H9 (cell line): ENCODE data around the gene ECEL1. TPM values are rescaled to one million over a fixed set of nuclear protein-coding genes. Genes with fewer than 3 reads are reported as not detected.

Experiments
- DNase-seq: peaks from one replicate; pipeline ENCODE4 v3.0.0-alpha.2; 2017
- H2AFZ ChIP-seq: one replicate; pipeline ENCODE4 v1.6.1; 2013; ENCODE audit warnings: mild to moderate bottlenecking, low read length, control low read depth, moderate library complexity
- H2AK5ac ChIP-seq: 2 replicates; pipeline ENCODE4 v1.6.1; 2013; ENCODE audit warnings: low read length, control low read depth, mixed read lengths; ENCODE audit not compliant: insufficient read length
- H2BK120ac ChIP-seq: one replicate; pipeline ENCODE4 v1.6.1; 2013; ENCODE audit warnings: low read depth, mild to moderate bottlenecking, low read length, control low read depth, inconsistent platforms; ENCODE audit not compliant: poor library complexity, severe bottlenecking
- H2BK12ac ChIP-seq: 2 replicates; pipeline ENCODE4 v1.6.1; 2013; ENCODE audit warnings: low read length, control low read depth, mixed read lengths, low read depth; ENCODE audit not compliant: insufficient read length
- H2BK15ac ChIP-seq: 2 replicates; pipeline ENCODE4 v1.6.1; 2013; ENCODE audit warnings: low read depth, low read length, control low read depth
- H2BK20ac ChIP-seq: one replicate; pipeline ENCODE4 v1.6.1; 2013; ENCODE audit warnings: low read depth, mild to moderate bottlenecking, low read length, control low read depth, inconsistent platforms; ENCODE audit not compliant: poor library complexity, severe bottlenecking
- H2BK5ac ChIP-seq: 2 replicates; pipeline ENCODE4 v1.6.1; 2013; ENCODE audit warnings: low read length, control low read depth, mixed read lengths; ENCODE audit not compliant: insufficient read length
- H3K14ac ChIP-seq: 2 replicates; pipeline ENCODE4 v1.6.1; 2013; ENCODE audit warnings: low read length, control low read depth; ENCODE audit not compliant: insufficient read depth
- H3K18ac ChIP-seq: 2 replicates; pipeline ENCODE4 v1.6.1; 2013; ENCODE audit warnings: low read depth, mild to moderate bottlenecking, mixed read lengths, low read length, control low read depth; ENCODE audit not compliant: insufficient read length
- H3K23ac ChIP-seq: 2 replicates; pipeline ENCODE4 v1.6.1; 2013; ENCODE audit warnings: low read length, control low read depth, mixed read lengths, low read depth; ENCODE audit not compliant: insufficient read length
- H3K23me2 ChIP-seq: 2 replicates; pipeline ENCODE4 v1.6.1; 2013; ENCODE audit warnings: low read depth, mild to moderate bottlenecking, mixed read lengths, low read length, control low read depth; ENCODE audit not compliant: insufficient read length, poor library complexity, severe bottlenecking
- H3K27ac ChIP-seq: 2 replicates; pipeline ENCODE4 v1.5.1; 2013; ENCODE audit warnings: low read length, control low read depth, mixed read lengths, low read depth; ENCODE audit not compliant: insufficient read length
- H3K27me3 ChIP-seq: 2 replicates; pipeline ENCODE4 v1.6.1; 2013; ENCODE audit warnings: low read length, control low read depth, inconsistent platforms; ENCODE audit not compliant: insufficient read depth
- H3K4ac ChIP-seq: 2 replicates; pipeline ENCODE4 v1.6.1; 2013; ENCODE audit warnings: low read depth, mild to moderate bottlenecking, control low read depth, inconsistent platforms, low read length, moderate library complexity
- H3K4me1 ChIP-seq: 2 replicates; pipeline ENCODE4 v1.6.1; 2013; ENCODE audit warnings: low read length, control low read depth, inconsistent platforms; ENCODE audit not compliant: insufficient read depth
- H3K4me2 ChIP-seq: 2 replicates; pipeline ENCODE4 v1.6.1; 2013; ENCODE audit warnings: low read length, control low read depth, mixed read lengths; ENCODE audit not compliant: insufficient read length, insufficient read depth
- H3K56ac ChIP-seq: 2 replicates; pipeline ENCODE4 v1.6.1; 2013; ENCODE audit warnings: low read depth, mild to moderate bottlenecking, mixed read lengths, low read length, control low read depth; ENCODE audit not compliant: insufficient read length
- H3K79me1 ChIP-seq: 2 replicates; pipeline ENCODE4 v1.6.1; 2013; ENCODE audit warnings: low read depth, mild to moderate bottlenecking, moderate library complexity, low read length, control low read depth, inconsistent platforms; ENCODE audit not compliant: insufficient read depth, poor library complexity, severe bottlenecking
- H3K79me2 ChIP-seq: 2 replicates; pipeline ENCODE4 v1.6.1; 2013; ENCODE audit warnings: low read length, control low read depth, inconsistent platforms; ENCODE audit not compliant: insufficient read depth
- H3K9ac ChIP-seq: 2 replicates; pipeline ENCODE4 v1.6.1; 2013; ENCODE audit warnings: low read length, control low read depth, mixed read lengths; ENCODE audit not compliant: insufficient read length; ENCODE audit errors: extremely low read depth
- H3K9me3 ChIP-seq: one replicate; pipeline ENCODE4 v1.6.1; 2013; ENCODE audit warnings: low read depth, low read length, inconsistent platforms; ENCODE audit not compliant: control insufficient read depth
- H3T11ph ChIP-seq: one replicate; pipeline ENCODE4 v1.6.1; 2013; ENCODE audit warnings: mild to moderate bottlenecking, low read length, control low read depth, inconsistent platforms
- H4K20me1 ChIP-seq: one replicate; pipeline ENCODE4 v1.6.1; 2013; ENCODE audit not compliant: control insufficient read depth, insufficient read length, insufficient read depth
- H4K5ac ChIP-seq: 2 replicates; pipeline ENCODE4 v1.6.1; 2013; ENCODE audit warnings: low read depth, mild to moderate bottlenecking, mixed read lengths, low read length, control low read depth; ENCODE audit not compliant: insufficient read length
- H4K8ac ChIP-seq: replicated peaks from 2 replicates; pipeline ENCODE4 v1.6.1; 2013; ENCODE audit warnings: low read length, control low read depth, mixed read lengths, low read depth; ENCODE audit not compliant: insufficient read length
- H4K91ac ChIP-seq: 2 replicates; pipeline ENCODE4 v1.6.1; 2013; ENCODE audit warnings: low read depth, mild to moderate bottlenecking, moderate library complexity, mixed read lengths, low read length, control low read depth; ENCODE audit not compliant: insufficient read length
- H3K27ac Mint-ChIP-seq, 3 experiments: 2 replicates in 2 of 3; 3 replicates in 1 of 3; pipeline ENCODE4 v1.8.0; 2020 to 2021; ENCODE audit warnings: mixed read lengths in 3 of 3, mild to moderate bottlenecking in 1 of 3, moderate library complexity in 1 of 3
- H3K27me3 Mint-ChIP-seq: 2 replicates; pipeline ENCODE4 v1.8.0; 2021; ENCODE audit warnings: low read depth, mild to moderate bottlenecking, moderate library complexity, mixed read lengths
- H3K36me3 Mint-ChIP-seq, 3 experiments: 2 replicates in 2 of 3; 3 replicates in 1 of 3; pipeline ENCODE4 v1.8.0; 2020 to 2021; ENCODE audit warnings: low read depth in 3 of 3, mixed read lengths in 3 of 3; ENCODE audit not compliant: insufficient read depth in 1 of 3
- H3K4me1 Mint-ChIP-seq, 2 experiments: 2 replicates each; pipeline ENCODE4 v1.8.0; 2020; ENCODE audit warnings: mixed read lengths in 2 of 2
- H3K4me3 Mint-ChIP-seq, 2 experiments: 2 replicates in 1 of 2; 3 replicates in 1 of 2; pipeline ENCODE4 v1.8.0; 2020 to 2021; ENCODE audit warnings: mild to moderate bottlenecking in 2 of 2, mixed read lengths in 2 of 2, moderate library complexity in 1 of 2
- H3K9me3 Mint-ChIP-seq, 2 experiments: 2 replicates in 1 of 2; 3 replicates in 1 of 2; pipeline ENCODE4 v1.8.0; 2020; ENCODE audit warnings: mild to moderate bottlenecking in 2 of 2, mixed read lengths in 2 of 2, moderate library complexity in 1 of 2
- WGBS: extraction: QIAGEN DNeasy Blood & Tissue Kit; methylation state at CpG from one replicate; pipeline ENCODE4 v1.1.7; 2013; ENCODE audit warnings: missing lambda C conversion rate, low lambda C conversion rate, mixed read lengths; ENCODE audit not compliant: insufficient read length; ENCODE audit errors: extremely low coverage; 5-methylcytosine and 5-hydroxymethylcytosine counted together
- total RNA-seq: library from RNA; stranded (reverse); gene quantifications from 2 replicates; pipeline ENCODE4 v1.2.1, GENCODE V29; 2021
- TF ChIP-seq, protein P1 (sequence below): fragments of 200-600 bp; sonication (generic); conservative IDR thresholded peaks from 3 replicates; pipeline ENCODE4 v1.8.0; 2021; ENCODE audit warnings: antibody characterized with exemption, mild to moderate bottlenecking

ECEL1 gene
- total RNA-seq, 1 experiment from 2014 or later: 8.4 TPM

DNA sequence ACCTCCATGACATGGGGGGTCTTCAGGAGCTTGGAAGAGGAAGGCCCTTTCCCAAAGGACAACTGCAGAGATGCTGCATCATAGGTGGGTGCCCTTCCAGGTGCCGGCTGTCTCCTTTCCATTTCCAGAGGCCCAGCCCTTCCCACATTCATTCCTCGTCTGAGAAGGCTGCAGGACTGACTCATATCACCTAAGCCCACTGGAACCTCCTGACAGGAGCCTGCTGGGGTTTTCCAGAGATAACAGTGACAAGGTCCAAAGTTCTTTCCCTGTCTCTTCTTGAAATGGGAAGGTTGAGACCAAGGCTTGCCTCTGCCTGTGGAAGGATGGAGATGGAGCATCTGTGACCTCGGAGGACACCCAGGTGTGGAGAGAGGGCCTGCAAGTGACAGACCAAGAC lies 28.9 kb upstream of the ECEL1 start:
- H3K27me3 ChIP-seq: no peaks in the 10 kb centered on the region; the same call in 1 of the 2 replicates
- Mint-ChIP-seq H3K36me3 (peaks cover 0 to 1% (median 0%) of the 10 kb centered on the region in 3 experiments; a peak in 1 of 7 replicates), H3K27me3 (peaks cover 41% of the 10 kb centered on the region), H3K4me3 (no peak overlapping the region), H3K4me1 (peaks cover 18 to 37% of the 10 kb centered on the region in 2 experiments), H3K27ac (no peak overlapping the region; a peak in 1 of 7 replicates), H3K9me3 (no peaks in the 10 kb centered on the region; a peak in 1 of 5 replicates)
- H2BK120ac ChIP-seq: no peak overlapping the region
- H2AFZ ChIP-seq: no peak overlapping the region
- peaks cover under 1% of the 10 kb centered on the region for H3K23me2 ChIP-seq
- no peak overlapping the region for H3K4ac ChIP-seq
- H4K5ac ChIP-seq: no peak overlapping the region
- H4K91ac ChIP-seq: no peak overlapping the region
- no peaks in the 10 kb centered on the region for H3K79me1 ChIP-seq
- no peak overlapping the region for H3K18ac ChIP-seq
- no peak overlapping the region for H4K8ac ChIP-seq
- no peaks in the 10 kb centered on the region for H4K20me1 ChIP-seq
- H3K27ac ChIP-seq: no peak overlapping the region
- H3K56ac ChIP-seq: no peak overlapping the region
- WGBS: no CpG with 5 or more reads among the region's 3 CpGs
- no peak overlapping the region for H3K4me2 ChIP-seq
- no peak overlapping the region for H2BK15ac ChIP-seq
- no peak overlapping the region for H3K9ac ChIP-seq
- H3K9me3 ChIP-seq: no peaks in the 10 kb centered on the region
- no peak overlapping the region for H2BK5ac ChIP-seq
- TF ChIP-seq, protein P1, sequence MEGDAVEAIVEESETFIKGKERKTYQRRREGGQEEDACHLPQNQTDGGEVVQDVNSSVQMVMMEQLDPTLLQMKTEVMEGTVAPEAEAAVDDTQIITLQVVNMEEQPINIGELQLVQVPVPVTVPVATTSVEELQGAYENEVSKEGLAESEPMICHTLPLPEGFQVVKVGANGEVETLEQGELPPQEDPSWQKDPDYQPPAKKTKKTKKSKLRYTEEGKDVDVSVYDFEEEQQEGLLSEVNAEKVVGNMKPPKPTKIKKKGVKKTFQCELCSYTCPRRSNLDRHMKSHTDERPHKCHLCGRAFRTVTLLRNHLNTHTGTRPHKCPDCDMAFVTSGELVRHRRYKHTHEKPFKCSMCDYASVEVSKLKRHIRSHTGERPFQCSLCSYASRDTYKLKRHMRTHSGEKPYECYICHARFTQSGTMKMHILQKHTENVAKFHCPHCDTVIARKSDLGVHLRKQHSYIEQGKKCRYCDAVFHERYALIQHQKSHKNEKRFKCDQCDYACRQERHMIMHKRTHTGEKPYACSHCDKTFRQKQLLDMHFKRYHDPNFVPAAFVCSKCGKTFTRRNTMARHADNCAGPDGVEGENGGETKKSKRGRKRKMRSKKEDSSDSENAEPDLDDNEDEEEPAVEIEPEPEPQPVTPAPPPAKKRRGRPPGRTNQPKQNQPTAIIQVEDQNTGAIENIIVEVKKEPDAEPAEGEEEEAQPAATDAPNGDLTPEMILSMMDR: no peak
- H2BK12ac ChIP-seq: no peak overlapping the region
- H3T11ph ChIP-seq: no peak overlapping the region
- H2BK20ac ChIP-seq: no peak overlapping the region
- no peaks in the 10 kb centered on the region for H3K4me1 ChIP-seq
- no peak overlapping the region for H3K23ac ChIP-seq
- H3K14ac ChIP-seq: no peak overlapping the region
- H2AK5ac ChIP-seq: no peak overlapping the region
- DNase-seq: no peak
- no peaks in the 10 kb centered on the region for H3K79me2 ChIP-seq
